ENCODE measurements around the gene DYRK1A.

The DYRK1A gene

DNA sequence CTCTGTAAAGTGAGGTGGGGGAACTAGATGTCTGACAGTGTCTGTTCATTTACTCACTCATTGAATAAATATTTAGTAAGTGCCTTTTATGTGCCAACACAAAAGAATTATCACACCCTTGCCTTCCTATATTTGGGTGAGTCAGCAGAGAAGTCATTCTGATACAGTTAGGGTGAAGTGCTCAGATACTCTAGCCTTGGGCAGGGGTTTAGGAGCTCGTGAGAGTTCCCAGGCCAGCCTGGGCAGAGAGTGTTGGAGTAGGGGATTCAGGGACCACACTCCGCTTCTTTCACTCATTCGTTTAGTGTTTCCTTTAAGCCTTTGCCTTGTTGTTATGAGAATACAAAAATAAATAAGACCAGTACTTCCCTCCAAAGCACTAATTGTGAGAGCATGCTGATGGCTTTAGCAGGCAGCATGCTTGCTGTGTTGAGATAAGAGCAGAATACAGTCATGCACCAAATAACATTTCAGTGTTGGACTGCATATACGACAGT is 83.9 kb downstream of the DYRK1A start:
- no peak for DNase-seq

DNA sequence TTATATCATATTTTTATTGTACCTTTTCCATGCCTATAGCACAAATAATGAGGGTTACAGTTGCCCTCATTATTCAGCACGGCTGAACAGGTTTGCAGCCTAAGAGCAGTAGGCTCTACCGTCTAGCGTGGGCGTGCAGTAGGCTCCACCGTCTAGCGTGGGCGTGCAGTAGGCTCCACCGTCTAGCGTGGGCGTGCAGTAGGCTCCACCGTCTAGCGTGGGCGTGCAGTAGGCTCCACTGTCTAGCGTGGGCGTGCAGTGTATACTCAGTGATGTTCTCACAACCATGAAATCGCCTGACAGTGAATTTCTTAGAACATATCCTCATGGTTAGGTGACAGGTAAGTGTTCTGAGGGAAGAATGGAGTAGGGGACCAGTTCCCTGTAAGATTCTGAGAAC is 84.9 kb downstream of the DYRK1A start:
- DNase-seq: no peak

DNA sequence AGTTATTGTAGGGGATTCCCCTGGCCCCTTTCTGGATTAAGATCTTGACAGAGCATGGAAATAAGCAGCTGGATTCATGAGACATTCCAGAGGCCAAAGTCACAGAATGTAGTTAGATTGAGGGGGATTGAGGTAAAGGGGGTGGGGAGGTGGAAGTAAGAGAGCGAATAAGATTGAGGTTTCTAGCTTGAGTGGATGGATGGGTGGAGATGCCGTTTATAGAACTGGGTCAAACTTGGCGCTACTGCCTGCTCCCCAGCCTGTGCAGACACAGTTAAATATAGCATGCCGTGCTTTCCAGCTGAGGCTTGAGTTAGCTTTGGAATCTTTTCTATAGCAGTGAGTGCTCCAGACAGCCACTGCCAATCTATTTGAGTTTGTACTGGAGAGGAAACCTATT is 85.7 kb downstream of the DYRK1A start:
- no peak for DNase-seq

DNA sequence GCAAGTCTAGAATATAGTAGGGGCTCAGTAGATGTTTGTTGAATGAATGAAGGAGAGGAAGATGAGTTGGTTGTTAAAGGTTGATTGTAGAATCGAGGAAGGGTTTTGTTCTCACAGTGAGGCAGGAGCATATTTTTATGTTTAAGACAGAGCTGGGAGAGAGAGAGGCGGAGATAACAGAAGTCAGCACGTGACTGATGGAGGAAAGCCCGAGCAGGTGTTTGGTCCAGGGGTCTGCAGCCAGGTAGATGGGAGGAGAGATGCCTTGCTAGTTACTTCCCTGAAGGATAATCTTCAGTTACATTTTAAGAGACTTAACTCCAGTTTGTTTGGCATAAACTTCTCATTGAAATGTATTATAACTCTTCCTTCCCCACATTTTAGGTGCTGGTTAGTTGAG is 86.8 kb downstream of the DYRK1A start:
- DNase-seq: no peak

DNA sequence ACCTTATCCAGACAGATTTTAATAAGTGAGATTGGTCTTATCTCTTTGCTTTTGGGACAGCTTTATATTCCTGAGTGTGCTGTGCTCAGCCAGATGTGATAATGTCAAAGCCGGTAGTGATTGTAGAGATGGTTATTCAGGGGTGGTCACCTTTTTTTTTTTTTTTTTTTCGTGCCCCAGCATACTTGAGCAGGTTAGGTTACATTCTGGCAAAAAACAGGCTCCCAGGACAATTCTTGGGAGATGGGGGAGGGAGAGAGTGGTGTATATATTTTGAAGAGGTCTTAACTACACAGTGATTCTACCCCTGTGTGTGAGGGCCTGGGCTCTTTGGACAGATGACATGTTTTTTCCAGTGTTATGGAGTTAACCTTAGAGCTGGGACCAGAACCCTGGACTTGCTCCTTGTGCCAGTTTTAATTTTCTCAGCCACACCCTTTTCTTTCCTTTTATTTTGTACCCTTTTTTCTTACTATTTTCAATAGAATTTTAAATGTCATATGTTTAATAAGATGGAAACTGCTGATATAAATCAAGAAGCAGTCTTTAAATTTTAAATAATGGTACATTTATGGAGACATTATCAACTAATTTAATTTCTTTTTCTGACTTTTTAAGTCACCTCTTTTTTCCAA is 88.4 kb downstream of the DYRK1A start:
- no peak for DNase-seq

DNA sequence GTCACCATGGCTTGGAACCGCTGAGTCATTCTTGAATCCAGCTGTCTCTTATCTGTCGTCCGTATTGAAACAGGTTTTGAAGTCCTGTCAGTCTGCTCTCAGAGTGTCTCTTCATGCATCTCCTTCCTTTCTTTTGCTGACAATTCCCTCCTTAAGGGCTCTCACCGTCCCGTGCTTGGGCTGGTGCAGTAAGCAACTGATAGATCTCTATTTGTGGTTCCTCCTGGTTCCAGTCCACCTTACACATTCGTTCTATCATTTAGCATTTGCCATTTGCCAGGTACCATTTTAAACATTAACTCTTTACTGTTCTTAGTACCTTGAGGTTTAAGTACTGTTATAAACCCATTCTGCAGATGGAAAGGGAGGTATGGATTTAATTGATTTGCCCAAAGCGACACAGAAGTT is 88.9 kb downstream of the DYRK1A start:
- DNase-seq: no peak

DNA sequence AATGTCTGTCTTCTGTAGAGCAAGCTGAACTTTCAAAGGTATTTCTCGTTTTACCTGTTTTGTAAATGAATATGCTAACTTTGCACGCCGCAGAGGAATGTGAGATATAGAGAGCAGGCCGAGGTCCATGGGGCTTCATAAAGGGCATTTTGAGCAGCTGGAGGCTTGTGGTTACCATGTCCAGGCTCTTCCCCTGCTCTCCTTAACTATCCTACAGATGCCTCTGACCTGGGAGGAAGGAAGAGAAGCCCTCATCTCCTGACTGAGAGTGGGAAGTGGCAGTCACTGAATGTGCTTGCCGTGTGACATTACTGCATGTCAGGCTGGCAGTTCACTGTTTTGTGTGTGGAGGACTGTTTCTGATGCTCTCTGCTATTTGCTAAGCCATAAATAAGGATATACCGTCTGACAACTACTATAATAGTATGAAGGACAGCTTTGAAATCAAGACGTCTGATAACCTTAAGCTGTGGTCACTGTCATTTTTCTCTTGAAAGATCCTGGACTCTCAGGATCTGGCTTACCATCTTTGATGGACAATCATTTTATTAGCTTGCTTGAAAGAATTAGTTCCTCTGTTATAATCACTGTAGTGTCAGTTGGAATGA is 92.2 kb downstream of the DYRK1A start:
- peak; percentile 49 to 75 for DNase-seq

DNA sequence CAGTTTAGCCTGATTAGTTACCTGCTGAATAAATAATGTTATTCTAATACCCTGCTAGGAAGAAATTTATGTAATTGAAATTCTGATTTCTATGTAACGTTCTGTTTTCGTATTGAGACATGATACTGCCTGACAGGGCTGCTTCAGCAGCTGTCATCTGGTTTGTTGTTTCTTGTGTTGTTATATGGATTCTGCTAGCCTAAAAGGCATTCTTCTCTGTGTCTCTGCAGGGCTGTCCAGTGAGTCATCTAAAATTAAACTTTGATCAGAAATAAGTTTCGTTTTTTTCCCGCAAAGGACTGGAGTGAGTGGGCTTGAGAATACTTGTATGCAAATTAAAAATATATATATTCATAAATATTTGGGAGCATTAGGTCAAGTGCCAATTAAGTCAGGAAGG is 93.0 kb downstream of the DYRK1A start:
- no peak for DNase-seq

DNA sequence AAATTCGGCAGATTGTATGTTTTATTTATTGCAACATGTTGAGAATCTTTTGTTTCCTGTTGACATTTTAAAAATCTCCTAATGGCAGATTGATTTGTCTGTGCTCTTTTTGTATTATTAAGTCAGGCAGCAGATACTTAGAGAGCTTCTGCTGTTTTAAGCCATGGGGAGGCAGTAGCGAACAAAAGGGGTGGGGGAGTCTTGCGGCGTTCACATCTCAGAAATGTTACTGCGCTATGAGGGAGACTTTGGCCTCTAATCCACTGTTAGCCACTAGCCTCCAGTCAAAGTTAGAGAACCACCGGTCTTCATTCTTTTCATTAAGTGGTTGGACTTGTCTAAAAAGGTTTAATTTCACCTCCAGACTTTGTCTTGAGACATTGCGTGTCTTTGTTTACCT is 93.6 kb downstream of the DYRK1A start:
- no peak for DNase-seq

DNA sequence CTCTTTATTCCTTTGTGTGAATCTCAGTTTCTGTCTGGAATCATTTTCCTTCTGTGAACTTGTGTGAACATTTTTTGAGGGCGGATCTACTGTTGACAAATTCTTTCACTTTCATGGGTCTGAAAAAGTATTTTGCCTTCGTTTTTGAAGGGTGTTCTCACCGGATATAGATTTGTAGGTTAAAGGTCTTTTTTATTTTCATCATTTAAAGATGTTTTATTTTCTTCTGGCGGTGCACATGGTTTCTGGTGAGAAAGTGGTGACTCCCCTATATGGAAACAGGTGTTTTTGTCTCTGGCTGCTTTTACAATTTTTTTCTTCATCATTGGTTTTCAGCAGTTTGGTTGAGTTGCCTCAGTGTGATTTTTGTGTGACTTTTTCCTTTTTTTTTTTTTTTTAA is 94.9 kb downstream of the DYRK1A start:
- DNase-seq: no peak

DNA sequence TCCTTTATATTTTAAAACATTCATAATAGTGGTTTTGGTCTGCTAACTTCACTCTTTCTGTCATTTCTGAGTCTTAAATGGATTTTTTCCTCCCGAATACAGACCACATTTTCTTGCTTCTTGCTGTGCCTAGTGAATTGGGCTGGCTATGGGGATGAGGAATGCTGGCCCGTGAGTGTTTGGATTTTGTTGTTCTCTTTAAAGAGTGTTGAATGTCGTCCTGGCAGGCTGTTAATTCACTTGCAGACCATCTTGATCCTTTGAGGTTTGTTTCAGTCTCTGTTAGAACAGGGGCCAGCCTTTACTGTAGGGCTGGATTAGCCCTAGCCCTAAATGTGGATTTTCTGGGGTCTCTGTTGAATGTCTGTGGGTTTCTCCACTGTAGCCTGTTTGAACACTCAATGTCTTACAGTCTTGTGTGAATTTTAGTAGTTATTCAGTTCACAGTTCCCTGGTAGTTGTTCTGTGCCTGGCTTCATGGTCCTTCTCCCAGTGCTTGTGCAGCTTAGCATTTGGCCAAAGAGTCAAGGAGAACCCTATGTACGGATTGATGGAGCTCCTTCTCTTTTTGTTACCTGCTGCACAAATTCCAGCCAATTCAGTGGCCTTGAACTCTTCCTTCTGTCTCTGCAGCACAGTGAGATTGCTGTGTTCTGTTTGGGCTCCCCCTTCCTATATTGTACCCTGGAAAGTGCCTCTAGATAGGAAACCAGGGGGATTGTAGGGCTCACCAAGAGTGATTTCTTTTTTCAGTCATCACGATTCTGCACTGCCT is 95.7 kb downstream of the DYRK1A start:
- DNase-seq: no peak

DNA sequence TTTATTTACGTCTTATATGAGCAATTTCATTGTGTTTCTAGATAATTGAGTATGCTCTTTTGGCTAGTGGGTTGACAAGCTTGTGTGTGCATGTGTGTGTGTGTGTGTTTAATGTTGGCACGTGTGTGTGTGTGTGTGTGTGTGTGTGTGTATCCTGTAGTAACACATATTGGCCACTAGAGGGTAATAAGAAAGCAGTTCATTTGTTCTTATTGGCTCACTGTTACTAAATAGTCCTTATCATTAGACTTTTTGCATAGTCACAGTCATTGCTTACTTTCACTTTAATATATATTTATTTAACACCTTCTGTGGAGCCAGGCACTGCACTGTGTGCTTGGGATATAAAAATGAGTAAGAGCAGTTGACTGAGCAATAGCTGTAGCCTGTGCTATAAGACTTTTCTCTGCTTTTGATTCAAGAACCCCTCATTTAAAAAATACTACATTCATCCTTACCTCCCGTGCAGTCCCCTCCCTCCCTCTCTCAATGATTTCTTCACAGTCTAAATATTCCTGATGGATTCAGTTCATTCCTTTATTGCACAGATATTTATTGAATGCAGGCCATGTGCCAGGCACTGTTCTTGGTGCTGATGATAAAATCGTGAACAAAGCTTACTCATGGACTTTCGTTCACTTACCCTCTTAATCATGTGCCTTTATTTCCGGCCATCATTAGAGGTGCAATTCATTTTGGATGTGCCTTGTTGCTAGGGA is 96.7 kb downstream of the DYRK1A start:
- peak; percentile 18 to 50 for DNase-seq

DNA sequence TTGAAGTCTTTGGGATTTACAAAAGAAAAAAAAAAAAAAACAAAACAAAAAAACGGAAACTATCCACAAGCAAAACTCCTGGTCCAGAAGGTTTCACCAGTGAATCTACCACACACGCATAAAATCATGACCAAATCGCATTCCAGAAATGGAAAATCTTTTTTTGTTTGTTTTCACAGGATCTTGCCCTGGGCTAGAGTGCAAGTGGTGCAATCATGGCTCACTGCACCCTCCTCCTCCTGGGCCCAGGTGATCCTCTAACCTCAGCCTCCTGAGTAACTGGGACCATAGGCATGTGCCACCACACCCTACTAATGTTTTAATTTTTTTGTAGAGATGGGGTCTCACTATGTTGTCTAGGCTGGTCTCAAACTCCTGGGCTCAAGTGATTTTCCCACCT is 100.5 kb downstream of the DYRK1A start:
- no peak for DNase-seq

DNA sequence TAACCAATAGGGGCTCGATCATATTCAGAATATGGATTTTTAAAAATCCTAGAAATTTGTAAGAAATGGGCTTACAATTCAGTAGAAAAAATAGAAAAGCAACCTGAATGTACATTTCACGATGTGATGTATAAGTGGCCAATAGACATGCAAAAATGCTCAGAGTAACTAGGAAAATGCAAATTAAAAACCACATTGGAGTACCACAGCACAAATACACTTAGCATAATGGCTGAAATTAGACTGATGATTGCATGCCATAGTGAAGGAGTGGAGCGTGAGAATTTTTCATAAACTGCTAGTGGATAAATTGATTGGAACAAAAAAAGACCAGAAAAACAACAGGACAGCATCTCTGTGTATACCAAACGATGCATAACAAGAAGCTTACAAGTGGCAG is 102.3 kb downstream of the DYRK1A start:
- no peak for DNase-seq

DNA sequence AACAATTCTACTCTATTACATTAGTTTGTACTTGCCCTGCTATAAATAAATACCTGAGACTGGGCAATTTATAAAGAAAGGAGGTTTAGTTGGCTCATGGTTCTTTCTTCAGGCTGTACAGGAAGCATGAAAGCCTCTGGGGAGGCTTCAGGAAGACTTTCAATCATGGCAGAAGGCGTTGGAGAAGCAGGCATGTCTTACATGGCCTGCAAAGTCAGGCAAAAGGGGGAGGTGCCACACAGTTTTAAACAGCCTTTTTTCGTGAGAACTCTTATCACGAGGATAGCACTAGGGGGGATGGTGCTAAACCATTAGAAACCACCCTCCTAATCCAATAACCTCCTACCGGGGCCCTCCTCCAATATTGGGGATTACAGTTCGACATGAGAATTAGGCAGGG is 102.9 kb downstream of the DYRK1A start:
- no peak for DNase-seq

DNA sequence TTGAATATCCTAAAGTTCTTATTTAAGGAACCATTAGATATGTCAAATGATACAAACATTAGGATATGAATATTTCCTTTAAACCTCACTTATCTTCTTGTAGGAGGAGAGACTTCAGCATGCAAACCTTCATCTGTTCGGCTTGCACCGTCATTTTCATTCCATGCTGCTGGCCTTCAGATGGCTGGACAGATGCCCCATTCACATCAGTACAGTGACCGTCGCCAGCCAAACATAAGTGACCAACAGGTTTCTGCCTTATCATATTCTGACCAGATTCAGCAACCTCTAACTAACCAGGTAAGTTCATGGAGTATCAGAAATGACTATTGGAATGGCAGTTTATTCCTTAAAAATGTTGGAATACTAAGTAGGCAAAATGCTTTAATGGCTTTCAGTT is 106.0 kb downstream of the DYRK1A start:
- no peak for DNase-seq

DNA sequence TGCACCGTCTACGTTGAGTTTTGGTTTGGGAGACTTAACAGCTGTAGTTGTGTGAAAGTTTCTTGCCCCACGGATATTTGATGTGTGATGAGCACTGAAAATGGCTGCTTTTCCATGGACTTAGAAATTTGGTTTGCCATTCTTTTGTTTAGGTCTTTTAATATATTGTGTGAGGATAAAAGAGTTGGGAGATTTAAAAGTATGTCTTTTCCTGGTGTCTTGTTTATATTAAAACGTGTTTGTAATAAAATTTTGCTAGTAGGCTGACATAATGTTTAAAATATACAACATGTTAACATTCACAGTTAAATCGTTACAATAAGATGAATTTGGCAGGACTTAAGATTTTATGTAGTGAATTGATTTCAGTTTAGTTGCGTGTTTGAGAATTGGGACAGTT is 106.9 kb downstream of the DYRK1A start:
- no peak for DNase-seq

DNA sequence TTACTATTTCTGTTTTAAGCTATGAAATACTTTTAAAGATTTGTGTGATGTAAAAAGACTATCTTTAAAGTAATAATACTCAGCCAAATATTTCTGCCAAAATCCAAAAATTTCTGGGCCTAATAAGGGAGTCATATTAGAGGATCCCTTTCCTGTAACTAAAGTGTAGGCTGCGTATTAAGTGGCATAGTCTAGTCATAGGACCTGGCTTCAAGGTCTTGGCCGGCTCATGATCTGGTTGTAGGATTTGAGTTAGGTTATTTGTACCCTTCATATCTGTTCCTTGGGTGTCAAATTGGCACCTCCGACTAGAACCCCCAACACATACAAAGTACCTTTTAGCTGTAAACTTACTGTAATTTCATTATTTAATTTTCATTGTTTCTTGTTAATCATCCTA is 107.8 kb downstream of the DYRK1A start:
- DNase-seq: no peak

DNA sequence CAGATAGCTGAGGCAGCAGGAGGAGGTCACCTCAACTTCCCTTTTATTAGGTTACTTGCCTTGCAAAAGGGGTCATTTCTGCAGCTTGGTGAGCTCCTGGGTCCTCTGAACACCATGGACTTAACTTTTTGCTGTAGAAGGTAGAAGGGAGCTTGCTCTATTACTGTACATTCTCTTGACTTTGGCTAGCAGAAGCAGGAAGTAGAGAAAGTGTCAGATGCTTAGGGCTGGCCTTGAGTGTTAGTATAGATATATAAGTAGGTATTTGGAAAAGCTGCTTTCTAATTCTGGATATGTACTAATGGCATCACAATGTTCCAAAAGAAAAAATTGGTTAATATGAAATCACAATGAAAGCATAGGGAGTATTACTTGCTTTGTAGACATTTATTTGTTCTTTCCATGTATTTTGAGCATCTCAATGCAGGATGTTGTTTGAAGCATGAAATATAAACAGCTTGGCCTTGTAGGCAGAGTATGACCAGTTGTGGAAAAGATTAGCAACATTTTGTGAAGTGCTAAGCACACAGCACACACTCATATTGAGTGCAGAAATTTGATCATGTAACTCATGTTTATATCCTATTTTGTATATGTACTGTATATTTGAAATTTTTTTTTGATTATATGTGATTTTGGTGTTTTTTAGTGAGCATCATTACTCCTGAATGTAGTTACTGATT is 108.8 kb downstream of the DYRK1A start:
- DNase-seq: no peak

DNA sequence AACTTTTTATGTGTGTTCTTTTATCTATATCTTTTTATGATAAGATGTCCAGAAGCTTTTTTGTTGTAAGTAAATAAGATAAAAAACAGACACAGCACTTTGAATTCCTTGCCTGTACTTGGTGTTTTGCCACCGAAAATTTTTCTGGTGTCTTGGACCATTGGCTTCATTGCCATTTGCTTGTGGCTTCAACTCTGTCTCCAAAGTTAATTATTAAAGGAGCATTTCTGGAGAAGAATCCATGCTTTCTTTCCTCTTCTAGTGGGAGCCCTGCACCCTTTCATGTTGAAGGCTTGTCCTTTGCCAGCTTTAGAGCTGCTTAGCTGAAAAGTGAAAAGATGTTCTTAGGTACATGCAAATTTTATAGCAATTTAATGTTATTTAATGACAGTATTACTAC is 112.2 kb downstream of the DYRK1A start:
- no peak for DNase-seq

DNA sequence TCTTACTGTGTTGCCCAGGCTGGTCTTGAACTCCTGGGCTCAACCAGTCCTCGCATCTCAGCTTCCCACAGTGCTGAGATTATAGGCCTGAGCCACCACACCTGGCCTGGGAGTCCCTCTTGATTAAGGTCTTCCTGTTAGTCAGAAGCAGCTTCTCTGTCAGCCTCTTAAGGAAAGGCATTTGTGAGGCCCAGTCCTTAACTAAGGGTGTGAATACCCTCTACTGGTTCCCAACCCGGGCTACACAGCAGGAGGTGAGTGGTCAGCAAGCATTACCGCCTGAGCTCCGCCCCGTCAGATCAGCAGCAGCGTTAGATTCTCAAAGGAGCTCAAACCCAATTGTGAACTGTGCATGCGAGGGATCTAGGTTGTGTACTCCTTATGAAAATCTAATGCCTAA is 117.2 kb downstream of the DYRK1A start:
- DNase-seq: no peak

DNA sequence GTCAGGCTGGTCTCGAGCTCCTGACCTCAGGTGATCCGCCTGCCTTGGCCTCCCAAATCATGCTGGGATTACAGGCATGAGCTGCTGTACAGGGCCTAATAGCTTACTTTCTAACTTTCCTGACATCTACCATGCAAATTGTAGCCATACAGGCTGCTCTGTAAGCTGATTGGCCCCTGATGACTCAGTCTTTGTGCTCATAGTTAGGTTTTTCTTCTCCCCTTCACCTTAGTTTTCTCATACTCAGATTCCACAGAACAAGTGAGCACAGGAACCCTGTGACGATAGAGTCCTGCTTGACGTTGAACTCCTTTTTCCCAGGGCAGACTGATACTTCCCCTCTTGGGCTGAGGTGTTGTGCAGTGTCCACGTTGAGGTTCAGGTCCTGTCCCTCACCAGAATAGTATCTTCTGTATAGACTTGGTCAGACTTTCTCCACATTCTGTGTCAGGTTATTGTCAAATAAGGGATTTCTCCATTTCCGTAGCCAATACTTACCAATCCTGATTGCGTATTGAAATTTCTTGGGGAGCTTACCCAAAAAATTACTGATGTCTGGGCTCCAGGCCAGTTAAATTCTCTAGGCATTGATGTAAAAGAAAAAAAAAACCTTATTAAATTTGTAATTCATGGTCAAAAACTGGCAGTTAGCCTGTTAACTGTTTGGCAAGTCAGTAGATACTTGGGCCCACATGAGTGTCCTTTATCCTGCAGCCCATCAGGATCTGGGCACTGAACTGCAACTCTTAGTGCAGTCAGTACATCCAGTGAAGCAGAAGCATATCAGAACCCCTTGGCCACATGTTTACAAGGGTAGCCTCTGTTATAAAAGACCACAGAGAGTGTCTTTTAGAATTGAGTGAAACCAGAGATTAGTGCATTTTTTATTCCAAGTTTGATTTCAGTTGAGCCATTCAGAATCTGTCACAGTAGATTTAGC is 118.2 kb downstream of the DYRK1A start:
- DNase-seq: no peak
